ENCODE results near the gene TAF4B. TPM values are rescaled to one million over a fixed set of nuclear protein-coding genes. Genes with fewer than 3 reads are reported as not detected.

Gene TAF4B
- total RNA-seq, 1 donor from 2014 or later = 13.4 TPM

GRCh38 chr18:26207937-26208336, 18.3 kb upstream of the TAF4B start:
- H3K4me1 Mint-ChIP-seq = peaks cover 3% of the 10 kb centered on the region
- H3K36me3 Mint-ChIP-seq (ENCODE audit: low read depth) = no peaks in the 10 kb centered on the region
- no peak overlapping the region for H3K27ac Mint-ChIP-seq
- H3K4me3 Mint-ChIP-seq = no peak overlapping the region
- POLR2A ChIA-PET = no interaction called here
- DNase-seq (no peak), ATAC-seq (ENCODE audit: low read depth) (no peak)
- intact Hi-C loops (cut with micrococcal nuclease) = no loop called here
- no peaks in the 10 kb centered on the region for H3K9me3 Mint-ChIP-seq
- CTCF ChIA-PET = no interaction called here
- no peak for TF ChIP-seq CTCF (IDR thresholded peaks at IDR 0.05)
- H3K27me3 Mint-ChIP-seq = no peaks in the 10 kb centered on the region

- no peak for TF ChIP-seq CTCF (IDR thresholded peaks at IDR 0.05)
- intact Hi-C loops (cut with micrococcal nuclease) = no loop called here
- Mint-ChIP-seq H3K4me1 (peaks cover 3% of the 10 kb centered on the region), H3K36me3 (ENCODE audit: low read depth) (no peaks in the 10 kb centered on the region), H3K27ac (no peak overlapping the region), H3K27me3 (no peaks in the 10 kb centered on the region), H3K9me3 (no peaks in the 10 kb centered on the region), H3K4me3 (no peak overlapping the region)
- ATAC-seq (ENCODE audit: low read depth) (no peak), DNase-seq (no peak)
- CTCF ChIA-PET = no interaction called here
- POLR2A ChIA-PET = no interaction called here
These were observed 17.3 kb upstream of the TAF4B start for GRCh38 chr18:26208977-26209376.

GRCh38 chr18:26210147-26210546, 16.1 kb upstream of the TAF4B start:
- Mint-ChIP-seq H3K4me3 (no peak overlapping the region), H3K9me3 (no peaks in the 10 kb centered on the region), H3K27me3 (no peaks in the 10 kb centered on the region), H3K27ac (no peak overlapping the region), H3K36me3 (ENCODE audit: low read depth) (no peaks in the 10 kb centered on the region), H3K4me1 (peaks cover 13% of the 10 kb centered on the region)
- POLR2A ChIA-PET = no interaction called here
- TF ChIP-seq CTCF (IDR thresholded peaks at IDR 0.05) = no peak
- DNase-seq (no peak), ATAC-seq (ENCODE audit: low read depth) (no peak)
- CTCF ChIA-PET = interaction anchor here (0.6 kb wide), 1 partner anchor 14 kb away, joined by 3 read pairs; no protein-coding TSS in a partner anchor
- intact Hi-C loops (cut with micrococcal nuclease) = no loop called here

GRCh38 chr18:26215247-26215970, 10.8 kb upstream of the TAF4B start:
- POLR2A ChIA-PET = interaction anchor here (0.6 to 3.5 kb wide), 5 partner anchors 9 to 45 kb away, joined by 3 to 14 read pairs (median 4); partner anchors contain the start of gene TAF4B

More at GRCh38 chr18:26215247-26215970, 10.8 kb upstream of the TAF4B start:
- H3K36me3 Mint-ChIP-seq (ENCODE audit: low read depth) = no peaks in the 10 kb centered on the region
- H3K27ac Mint-ChIP-seq = peak overlapping the region; percentile 91
- CTCF ChIA-PET = no interaction called here
- H3K4me3 Mint-ChIP-seq = peak overlapping the region; percentile 82
- ATAC-seq (ENCODE audit: low read depth) (peak; percentile 90), DNase-seq (no peak)
- intact Hi-C loops (cut with micrococcal nuclease) = loop anchor here (1.0 kb wide), 2 partner anchors 11 to 25 kb away; partner anchors contain the start of gene TAF4B
- H3K4me1 Mint-ChIP-seq = peaks cover 19% of the 10 kb centered on the region
- no peak for TF ChIP-seq CTCF (IDR thresholded peaks at IDR 0.05)
- H3K9me3 Mint-ChIP-seq = no peaks in the 10 kb centered on the region
- no peaks in the 10 kb centered on the region for H3K27me3 Mint-ChIP-seq
